C4-2B (cell line): ENCODE results near the gene KAT5.

Experiments
- CTCF ChIP-seq: fragments of 450-650 bp; conservative IDR thresholded peaks from 2 replicates; pipeline ENCODE4 v1.5.1; 2017; ENCODE audit warnings: mild to moderate bottlenecking
- ZFX ChIP-seq: fragments of 450-650 bp; IDR thresholded peaks from 2 replicates; pipeline ENCODE4 v1.6.1; 2017

- no peak for TF ChIP-seq CTCF
- TF ChIP-seq ZFX: no peak
Measured at GRCh38 chr11:65717906-65718305, 5.9 kb downstream of the KAT5 start.
